Stimulated activated naive CD4-positive, alpha-beta T cell (primary cell): ENCODE measurements around the gene STPG3.

ENCODE experiments used
- DNase-seq, 6 experiments: peaks; one replicate each; lab custom pipeline; 2025; lab: John Stamatoyannopoulos, UW

STPG3 gene

DNA sequence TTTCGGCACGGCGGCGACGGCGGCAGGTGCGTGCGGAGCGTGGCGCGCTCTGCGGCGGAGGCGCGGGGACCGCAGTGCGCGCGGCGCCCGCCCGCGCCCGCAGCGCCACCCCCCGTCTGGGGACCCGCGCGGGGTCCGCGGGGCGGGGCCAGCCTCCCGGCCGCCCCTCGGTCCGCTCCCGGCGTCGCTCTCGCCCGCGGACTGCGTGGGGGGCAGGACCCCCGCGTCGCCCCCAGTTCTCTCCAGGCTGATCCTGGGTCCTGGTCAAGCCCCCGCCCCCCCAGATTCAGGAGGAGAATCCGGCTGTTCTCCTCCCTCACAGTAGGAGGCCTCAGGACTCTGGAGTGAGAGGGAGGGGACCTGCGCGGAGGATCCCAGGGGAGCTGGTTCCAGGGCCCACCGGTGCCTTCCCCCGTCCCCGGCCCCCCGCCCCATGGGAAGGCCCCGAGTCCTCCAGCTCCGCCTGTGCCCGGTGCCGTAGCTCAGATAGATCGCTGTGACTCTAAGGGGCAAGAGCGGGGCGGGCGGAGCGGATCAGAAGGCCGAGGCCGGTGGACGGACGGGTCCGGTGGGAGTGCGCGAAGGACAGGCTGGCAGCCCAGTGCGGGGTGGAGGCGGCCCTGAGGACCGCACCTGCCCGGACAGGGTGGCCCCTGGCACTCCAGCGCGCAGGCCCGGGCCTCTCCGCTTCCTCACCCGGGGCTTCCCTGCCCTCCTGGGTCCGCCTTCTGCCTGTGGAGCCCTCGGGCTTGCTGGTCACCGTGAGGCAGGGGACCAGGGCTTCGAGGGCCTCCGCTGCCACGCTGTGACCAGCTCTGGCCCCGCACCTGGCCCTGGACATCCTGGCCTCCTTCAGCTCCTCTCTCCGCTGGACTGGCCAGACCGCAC lies 28.7 kb upstream of the STPG3 start, which contains the start of gene RNF208:
RNF208 (minus strand) TSS at position 51 of the 888 bp plus-strand sequence. CDS start 1,028 bp downstream, outside the sequence.
- peak in 3 of 6 experiments; percentile 21 to 58 (median 40) for DNase-seq

DNA sequence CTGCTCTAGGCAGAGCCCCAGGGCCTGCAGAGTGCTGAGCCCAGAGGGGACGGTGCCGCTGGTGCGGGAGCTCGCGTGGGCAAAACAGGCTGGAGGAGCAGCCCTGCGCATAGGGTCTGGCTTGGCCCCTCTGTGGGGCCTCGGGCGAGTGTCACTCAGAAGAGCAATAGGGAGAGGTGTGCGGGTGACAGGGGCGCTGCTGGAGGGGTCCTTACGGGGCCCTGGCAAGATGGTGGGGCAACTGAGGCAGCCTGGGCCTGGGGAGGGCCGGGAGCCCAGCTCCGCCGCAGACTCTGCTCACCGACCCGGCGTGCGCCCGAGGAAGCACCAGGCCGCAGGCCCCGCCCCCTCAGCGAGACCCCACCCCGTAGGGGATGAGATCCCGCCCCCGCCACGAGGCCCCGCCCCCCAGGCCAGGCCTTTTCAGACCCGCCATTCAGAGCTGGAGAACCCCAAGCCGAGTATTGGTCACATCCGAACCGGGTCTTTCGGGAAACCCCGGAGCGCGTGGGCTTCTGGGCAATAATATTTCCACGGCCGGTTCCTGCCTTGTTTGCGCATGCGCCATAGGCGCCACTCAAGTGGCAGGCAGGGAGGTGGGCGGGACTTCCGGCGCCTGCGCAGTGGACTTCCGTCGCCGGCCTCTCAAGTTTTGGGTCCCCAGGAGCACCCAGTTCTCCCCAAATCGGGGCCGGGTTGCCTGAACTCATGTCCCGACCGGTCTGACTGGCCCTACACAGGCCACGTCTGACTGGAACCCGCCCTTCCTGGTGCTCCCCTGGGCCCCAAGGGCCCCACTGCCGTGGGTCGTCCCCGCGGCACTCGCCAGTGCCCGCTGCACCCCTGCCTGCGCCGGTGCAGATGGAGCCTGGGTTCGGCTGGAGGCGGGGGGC lies 27.8 kb upstream of the STPG3 start:
- DNase-seq = peak; percentile 96 to 99 (median 98)

DNA sequence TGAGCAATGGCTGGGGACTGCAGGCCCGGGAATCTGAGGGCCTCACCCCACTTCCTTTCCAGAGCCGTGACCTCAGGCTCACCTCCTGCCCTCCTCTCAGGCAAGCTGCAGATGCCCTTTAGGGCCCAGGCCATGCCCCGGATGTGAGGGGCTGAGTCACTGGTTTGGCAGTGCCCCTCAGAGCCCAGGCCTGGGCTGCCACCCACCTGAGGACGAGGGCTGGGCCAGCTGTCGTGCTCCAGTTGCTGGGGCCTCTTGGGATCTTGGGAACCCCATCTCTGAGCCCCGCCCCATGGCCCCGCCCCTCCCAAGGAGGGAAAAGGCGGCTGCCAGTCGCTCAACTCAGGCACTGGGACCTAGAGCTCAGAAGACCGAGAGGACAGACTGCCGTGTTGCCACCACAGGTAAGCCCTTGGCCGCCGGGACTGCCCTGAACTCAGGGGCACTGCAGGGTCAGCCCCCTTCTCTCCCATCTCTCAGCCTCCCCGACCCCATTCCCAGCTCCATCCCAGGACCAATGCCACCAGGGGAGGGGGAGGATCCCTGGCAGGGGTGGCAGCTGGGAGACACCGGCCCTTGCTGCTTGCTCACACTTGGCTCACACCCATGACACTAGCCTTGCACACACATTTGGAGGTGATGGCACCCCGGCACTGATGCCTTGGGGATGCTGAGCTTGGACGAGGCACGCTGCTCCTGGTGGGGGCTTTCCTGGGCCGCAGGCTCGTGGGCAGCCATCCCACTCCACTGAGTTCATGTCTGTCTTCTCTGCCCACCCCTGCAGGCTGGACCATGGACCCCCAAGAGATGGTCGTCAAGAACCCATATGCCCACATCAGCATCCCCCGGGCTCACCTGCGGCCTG lies 26.0 kb upstream of the STPG3 start, which contains the start of gene CYSRT1:
CYSRT1 (plus strand) TSS at position 345 of the 865 bp plus-strand sequence; CDS start at position 793, 448 bp downstream.
- DNase-seq = no peak

DNA sequence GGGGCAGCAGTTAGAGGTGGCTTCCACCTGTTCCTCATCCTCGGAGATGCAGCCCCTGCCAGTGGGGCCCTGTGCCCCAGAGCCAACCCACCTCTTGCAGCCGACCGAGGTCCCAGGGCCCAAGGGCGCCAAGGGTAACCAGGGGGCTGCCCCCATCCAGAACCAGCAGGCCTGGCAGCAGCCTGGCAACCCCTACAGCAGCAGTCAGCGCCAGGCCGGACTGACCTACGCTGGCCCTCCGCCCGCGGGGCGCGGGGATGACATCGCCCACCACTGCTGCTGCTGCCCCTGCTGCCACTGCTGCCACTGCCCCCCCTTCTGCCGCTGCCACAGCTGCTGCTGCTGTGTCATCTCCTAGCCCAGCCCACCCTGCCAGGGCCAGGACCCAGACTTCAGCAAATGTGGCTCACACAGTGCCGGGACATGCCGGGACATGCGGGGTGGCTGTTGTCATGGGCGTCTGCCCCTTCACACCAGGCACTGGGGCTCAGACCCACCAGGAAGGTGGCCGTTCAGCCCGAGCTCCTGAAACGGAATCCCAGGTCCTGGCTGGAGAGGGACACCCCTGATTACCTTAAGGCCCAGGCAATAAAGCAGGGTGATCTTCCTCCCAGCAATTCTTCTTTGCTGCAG lies 25.3 kb upstream of the STPG3 start:
- no peak for DNase-seq

DNA sequence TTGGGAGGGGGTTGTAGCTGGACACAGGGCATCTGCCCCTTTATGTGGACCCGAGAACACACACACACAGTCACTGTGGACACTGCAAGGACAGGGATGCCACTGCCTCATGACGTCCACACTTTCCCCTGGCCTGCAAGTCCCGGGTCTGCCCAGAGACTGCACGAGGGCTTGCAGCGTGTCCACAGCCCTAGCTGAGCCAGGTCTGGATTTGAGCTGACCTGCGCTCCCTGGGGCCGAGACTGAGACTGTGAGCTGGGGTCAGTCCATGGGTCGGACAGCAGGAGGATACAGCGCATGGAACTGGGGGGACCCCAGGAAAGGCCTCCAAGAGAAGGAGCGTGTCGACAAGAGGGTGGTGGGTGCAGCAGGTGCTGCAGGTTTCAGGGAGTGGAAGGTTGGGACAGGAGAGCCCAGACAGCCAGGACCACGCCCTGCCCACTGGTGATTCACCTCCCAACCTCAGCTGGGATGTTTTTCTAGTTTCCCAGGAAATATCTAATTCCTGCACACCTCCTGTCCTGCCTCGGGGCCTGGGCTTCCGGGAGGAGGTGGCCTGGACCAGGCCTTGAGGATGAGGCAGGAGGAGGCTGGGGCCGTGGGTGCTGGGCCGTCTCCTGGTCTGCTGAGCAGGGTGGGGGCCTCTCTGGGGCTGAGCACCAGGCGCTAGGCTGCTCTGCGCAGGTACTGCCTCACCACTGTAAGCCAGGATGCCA lies 24.6 kb upstream of the STPG3 start:
- DNase-seq = no peak

DNA sequence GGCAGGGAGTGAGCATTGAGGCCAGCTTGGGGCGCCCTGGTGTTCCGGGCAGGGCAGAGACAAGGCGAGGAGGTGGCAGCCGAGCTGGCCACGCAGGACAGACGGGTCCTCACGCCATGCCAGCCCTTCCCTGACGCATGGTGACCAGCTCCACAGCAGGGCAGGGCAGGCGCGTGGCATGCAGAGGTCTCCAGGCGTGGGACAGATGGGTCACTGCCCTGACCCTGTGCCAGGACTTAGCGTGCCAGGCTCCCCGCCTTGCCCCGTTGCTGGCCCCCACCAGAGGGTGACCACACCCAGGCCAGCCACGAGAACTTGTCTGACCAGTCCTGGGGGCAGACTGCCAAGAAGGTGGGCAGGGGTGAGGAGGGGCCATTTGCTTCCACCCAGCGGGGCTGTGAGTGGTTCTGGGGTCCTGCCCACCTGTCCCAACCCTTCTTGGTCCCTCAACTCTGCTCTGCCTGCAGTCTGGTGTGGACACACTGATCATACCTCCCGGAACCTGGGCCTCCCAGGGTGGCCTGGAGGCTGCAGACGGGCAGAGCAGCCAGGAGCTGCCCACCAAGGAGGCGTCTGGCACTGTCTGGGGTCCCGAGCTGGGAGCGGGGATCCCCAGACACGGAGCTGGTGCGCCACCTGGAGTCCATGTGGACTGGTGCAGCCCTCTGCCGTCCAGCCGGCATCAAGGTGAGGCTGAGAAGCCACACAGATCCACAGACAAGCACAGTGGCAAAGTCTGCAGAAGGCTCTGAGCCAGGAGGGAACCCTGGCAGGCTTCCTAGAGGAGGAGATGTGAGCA lies 23.8 kb upstream of the STPG3 start, which contains the start of gene RNF224:
RNF224 (plus strand) TSS at position 449 of the 799 bp plus-strand sequence. CDS start 834 bp downstream, outside the sequence.
- peak; percentile 51 to 81 (median 76) for DNase-seq

DNA sequence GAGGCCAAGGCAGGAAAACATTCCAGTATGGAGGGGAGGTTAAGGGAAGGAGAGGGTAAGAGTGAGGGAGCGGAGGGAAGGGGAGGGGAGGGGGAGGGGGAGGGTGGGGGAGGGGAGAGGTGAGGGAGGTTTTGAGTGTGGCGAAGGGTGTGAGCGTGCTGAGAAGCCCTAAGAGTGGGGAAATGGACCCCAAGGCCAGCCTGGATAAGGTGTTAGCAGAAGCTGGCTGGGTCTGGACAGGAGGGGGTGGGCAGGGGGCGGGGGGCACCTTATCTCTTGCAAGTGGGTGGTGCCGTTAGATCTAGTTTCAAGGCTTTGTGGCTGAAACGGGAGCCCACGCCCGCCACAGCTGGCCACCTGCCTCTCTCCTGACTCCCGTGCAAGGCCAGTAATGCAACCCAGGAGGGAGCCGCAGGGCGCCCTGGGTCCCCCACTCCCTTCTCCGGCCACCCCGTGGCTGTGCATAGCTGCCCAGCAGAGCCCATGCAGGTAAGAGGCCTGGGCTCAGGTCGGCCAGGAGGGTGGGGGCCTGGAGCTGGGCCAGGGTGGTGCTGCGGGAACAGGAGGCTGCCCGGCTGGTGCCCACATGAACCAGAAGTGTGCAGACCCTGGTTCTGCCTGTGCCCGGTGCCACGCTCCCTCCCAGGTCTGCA lies 23.1 kb upstream of the STPG3 start:
- DNase-seq = no peak

DNA sequence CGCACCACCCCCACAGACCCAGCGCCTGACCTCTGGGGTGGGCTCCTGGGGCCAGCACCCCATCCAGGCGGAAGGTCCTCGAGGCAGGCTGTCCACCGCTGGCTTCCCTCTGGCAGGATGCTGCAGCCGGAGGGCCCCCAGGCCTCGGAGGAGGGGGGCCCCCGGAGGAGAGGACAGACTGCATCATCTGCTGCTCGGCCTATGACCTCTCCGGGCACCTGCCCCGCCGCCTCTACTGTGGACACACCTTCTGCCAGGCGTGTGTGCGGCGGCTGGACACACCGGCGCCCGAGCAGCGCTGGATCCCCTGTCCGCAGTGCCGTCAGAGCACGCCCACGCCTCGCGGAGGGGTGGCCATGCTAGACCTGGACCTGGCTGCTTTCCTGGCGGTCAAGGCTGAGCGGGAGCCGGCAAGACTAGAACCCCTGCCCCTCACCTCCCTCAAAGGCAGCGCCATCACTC lies 22.5 kb upstream of the STPG3 start:
- no peak for DNase-seq

DNA sequence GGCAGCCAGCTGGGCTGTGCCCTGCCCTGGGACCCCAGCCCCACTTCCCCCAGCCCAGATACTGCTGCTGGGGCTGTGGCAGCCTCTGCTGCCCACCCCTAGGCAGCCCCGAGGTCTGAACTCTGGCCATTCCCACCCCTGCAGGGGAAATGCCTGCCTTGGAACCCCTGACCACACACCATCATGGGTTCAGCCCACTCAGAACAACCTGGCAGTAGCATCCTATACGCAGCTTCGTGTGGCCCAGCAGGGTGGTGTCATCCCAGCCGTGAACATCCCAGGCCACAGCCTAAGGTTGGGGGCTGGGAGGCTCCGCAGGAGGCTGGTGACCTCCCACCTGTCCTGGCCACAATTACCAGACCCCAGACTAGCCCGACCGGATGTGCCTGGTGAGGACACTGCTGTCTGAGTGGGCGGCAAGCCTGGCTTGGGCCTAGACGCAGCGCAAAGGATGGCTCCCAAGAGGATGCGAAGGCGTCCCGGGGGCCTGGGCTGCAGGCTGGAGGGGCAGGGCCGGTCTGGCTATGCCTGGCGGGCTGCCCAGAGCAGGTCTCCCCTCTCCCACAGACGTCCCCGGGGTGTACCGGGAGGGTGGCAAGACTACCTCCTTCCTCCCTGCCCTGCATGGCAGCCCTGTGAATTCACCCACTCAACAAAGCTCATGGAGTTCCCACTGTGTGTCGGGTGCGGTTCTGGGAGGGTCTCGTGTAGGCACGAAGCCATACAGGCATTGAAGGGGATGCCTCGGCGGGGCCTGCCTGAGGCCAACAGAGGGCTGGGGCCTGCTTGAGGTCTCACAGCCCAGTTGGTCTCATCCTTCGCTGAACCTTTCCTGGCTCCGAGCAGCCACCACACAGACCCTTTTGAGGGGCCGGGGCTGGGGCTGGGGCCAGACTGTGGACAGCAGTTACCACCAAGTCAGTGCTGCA lies 21.9 kb upstream of the STPG3 start:
- no peak for DNase-seq

DNA sequence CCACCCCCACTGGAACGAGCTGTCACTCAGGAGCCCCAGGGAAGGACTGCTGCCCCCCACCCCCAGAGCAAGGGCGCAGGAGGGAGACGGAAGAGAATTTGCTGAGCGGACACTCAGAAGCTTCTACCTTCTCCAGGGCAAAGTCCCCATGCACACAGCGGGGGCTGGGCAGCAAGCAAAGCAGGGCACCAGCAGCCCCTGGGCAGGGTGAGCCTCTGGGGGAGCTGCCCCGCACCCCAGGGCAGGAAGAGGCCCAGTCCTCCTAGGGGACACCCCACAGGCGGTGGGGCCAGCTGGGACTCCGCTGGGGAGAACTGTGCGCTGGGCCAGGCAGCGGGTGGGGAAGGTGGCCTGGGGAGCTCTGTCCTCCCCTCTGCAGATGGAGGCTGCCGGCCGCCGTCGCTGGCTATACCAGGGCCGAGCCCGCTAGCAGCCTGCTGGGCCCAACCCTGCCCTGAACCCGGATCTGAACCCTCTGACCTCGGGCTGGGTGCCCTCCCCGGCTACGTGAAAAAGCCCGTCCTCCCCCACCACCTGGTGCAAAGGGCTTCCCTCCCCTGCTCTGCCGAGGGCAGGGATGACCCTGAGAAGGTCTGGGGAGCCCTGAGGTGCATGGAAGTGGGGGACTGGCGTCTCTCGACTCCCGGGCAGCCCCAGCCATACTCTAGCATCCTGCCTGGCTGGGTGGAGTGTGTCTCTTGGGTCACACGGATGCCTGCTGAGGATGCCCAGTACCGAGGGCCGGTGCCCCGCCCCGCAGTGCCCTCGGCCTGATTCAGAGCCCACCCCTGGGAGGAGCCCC lies 21.0 kb upstream of the STPG3 start:
- no peak for DNase-seq

DNA sequence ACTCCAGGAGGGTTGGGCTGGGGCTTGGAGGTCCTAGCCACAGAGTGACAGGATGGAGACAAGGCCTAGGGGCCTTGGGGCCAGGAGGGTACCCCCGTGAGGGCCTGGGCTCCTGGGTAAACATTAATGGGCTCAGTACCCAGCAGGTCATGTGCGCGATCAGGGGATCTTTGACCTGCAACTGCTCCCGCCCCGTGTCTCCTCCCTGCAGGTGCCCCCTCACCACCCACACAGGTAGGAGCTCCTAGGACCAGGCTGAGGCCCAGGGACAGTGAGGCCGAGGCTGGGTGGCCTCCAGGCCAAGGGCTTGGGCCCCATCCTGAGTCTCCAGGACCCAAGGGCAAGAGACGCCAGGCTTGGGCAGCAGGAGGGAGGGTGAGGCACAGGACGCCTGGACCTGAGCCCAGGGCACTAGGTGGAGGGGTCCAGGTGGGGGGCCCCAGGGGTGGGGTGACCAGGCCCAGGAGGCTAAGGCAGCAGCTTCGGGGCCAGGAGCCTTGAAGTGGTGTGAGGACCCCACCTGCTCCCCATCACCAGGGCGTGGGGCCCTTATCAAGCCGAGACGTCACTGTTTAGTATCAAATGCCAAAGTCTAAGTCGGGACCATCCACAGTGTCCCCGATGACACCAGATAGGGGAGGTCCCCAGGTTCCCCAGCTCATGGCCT lies 20.2 kb upstream of the STPG3 start, which contains the start of gene SLC34A3:
SLC34A3 (plus strand) TSS at position 197 of the 667 bp plus-strand sequence. CDS start 802 bp downstream, outside the sequence.
- DNase-seq = no peak

DNA sequence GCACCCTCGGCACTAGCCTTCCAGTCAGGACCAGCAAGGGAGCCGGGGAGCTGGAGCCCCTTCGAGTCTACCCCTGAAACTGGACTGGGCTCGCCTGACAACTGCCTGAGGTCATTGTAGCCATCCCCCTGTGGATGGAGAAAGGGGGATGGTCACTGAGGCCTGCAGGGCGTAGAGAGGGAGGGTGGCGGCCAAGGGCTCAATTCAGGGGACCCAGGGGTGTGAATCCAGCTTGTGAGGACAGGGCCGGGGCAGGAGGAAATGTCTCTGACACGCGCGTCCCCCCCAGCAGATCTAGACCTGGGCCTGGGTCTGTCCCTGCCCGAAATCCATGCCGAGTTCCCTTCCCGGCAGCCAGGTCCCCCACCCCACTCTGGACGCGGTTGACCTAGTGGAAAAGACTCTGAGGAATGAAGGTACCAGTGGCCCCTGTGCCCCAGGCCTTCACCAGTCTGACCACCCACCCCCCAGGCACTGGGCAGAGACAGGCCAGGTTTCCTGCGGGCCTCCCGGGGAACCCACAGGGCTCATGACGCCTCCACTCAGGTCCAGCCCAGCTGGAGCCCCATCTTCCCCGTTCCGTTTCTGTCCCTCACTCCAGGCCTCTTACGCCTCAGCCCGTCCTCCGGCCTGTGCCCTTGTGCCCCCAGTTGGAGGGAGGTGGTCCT lies 19.6 kb upstream of the STPG3 start:
- no peak for DNase-seq

DNA sequence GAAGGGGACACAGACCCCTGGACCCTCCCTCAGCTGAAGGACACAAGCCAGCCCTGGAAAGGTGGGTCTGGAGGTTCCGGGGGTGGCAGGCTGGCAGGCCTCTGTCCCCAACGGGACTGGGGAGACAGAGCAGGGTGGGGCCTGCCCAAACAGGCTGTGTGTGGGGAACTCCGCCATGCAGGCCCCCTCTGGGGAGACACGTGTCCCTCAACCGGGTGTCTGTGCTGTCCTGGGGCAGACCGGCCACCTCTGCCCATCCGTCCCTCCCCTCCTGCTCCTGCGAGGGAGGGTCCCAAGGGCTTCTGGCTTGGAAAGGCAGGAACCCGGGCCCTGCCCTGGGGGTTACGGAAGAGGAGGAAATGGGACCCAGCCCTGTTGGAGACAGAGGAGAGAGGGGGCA lies 19.0 kb upstream of the STPG3 start:
- DNase-seq = no peak

DNA sequence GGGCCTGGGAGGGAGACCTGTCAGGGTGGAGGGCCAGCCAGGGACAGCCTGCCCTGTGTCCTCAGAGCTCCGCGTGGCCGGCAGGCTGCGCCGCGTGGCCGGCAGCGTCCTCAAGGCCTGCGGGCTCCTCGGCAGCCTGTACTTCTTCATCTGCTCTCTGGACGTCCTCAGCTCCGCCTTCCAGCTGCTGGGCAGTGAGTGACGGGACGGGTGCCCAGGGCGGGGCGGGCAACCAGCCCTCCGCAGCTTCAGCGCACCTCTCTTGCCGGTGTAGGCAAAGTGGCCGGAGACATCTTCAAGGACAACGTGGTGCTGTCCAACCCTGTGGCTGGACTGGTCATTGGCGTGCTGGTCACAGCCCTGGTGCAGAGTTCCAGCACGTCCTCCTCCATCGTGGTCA lies 18.6 kb upstream of the STPG3 start:
- DNase-seq = no peak

DNA sequence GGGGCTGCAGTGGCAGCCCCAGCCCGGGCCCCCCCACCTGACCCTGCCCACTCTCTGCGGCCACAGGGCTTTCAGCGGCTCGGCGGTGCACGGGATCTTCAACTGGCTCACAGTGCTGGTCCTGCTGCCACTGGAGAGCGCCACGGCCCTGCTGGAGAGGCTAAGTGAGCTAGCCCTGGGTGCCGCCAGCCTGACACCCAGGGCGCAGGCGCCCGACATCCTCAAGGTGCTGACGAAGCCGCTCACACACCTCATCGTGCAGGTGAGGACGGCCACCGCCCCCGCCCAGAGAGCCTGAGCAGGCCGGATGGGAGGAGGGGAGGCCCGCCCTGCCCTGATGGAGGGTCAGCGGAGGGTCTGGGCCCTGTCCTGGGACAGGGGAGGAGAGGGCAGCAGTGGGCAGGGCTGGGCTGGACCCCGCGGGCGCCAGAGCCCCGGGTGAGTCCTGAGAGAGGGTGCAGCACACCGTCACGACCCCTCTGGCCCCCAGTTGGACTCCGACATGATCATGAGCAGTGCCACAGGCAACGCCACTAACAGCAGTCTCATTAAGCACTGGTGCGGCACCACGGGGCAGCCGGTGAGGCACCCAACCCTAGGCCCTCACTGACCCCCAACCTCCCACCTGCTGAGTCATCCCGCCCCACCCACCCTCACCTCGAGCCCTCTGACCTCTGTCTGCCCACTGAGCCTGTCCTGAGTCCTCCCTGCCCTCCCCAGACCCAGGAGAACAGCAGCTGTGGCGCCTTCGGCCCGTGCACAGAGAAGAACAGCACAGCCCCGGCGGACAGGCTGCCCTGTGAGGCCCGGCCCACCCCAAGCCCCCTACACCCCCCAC lies 17.7 kb upstream of the STPG3 start:
- no peak for DNase-seq
